ENCODE results near the gene FCGBP.
"Not testable (repeated sequence)": the region's sequence is repeated elsewhere in the genome, so short reads cannot be mapped to it uniquely, and the experiment has no call there.

Gene FCGBP

DNA sequence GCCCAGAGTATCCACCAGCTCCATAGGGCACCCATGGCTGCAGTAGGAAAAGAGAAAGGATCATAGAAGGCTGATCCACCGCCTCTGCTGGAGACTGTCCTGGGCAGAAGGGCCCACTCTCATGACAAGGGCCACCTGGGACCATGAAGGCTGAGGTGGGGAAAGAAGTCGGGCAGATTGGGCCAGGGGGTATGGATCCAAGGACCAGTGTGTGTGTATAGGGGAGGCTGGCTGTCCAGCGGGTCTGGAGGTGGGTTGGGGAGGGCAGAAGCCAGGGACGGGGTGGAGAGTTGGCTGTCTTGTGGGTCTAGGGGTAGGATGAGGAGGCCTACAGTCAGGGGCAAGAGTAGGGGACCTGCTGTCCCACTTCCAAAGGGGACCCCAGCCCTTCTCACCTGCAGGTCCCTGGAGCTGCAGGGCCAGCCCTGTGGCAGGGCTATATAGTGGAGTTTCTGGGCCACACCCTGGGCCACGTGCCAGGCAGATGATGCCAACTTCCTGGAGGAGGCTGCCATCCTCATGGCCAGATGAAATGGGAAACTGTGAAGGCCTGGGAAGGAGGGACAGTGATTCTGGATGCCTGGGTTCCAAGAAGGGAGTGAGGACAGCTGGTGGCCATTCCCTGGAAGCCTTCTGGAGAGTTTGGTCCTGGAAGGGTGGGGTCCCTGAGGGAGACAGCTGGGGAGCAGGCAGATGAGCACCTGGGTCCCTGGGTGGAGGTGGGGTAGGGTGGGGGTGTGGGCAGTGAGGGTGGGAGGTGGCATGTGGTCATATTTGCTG lies at the start of gene FCGBP:
TSS of gene FCGBP (minus strand) at position 51 of the 780 bp plus-strand sequence.
- DNase-seq: no peak

DNA sequence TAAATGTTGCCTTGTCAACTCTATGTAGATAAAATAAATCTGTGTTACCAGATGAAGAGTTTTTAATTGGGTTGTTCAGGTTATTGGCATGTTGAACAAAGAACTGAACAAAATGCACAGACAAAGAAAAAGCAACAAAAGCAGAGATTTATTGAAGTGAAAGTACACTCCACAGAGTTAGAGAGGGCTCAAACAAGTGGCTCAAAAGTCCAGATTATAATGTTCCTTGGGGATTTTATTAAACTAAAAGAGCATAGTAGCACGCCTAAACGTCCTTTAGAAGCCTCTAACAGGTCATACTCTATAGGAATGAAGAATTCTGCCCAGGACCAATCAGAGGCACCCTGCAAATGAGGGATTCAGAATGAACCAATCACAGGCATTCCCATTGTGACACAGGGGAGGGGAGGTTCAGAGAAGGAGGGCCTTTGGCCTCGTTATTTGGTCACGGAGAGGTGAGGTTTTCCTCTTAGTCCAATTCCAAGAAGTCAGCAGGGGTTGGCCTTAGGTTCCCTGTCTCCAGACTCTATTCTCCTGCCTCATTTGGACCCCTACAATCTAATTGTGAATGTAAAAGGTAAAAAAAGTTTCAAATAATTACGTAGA lies 49.4 kb upstream of the FCGBP start:
- DNase-seq: no peak

- no peak for DNase-seq
Measured at GRCh38 chr19:39982883-39983282, 48.4 kb upstream of the FCGBP start.

- DNase-seq: no peak
Measured at GRCh38 chr19:39974377-39975155, 40.1 kb upstream of the FCGBP start.

- DNase-seq: no peak
Measured at GRCh38 chr19:39971380-39972035, 37.1 kb upstream of the FCGBP start.

- DNase-seq: peak; percentile 98
Measured at GRCh38 chr19:39970675-39971379, 36.4 kb upstream of the FCGBP start, which contains the start of gene PSMC4. TSS of gene PSMC4 (plus strand) at chr19:39971165. CDS start at chr19:39971203, 38 bp downstream.

- no peak for DNase-seq
Measured at GRCh38 chr19:39970425-39970674, 35.9 kb upstream of the FCGBP start.

DNA sequence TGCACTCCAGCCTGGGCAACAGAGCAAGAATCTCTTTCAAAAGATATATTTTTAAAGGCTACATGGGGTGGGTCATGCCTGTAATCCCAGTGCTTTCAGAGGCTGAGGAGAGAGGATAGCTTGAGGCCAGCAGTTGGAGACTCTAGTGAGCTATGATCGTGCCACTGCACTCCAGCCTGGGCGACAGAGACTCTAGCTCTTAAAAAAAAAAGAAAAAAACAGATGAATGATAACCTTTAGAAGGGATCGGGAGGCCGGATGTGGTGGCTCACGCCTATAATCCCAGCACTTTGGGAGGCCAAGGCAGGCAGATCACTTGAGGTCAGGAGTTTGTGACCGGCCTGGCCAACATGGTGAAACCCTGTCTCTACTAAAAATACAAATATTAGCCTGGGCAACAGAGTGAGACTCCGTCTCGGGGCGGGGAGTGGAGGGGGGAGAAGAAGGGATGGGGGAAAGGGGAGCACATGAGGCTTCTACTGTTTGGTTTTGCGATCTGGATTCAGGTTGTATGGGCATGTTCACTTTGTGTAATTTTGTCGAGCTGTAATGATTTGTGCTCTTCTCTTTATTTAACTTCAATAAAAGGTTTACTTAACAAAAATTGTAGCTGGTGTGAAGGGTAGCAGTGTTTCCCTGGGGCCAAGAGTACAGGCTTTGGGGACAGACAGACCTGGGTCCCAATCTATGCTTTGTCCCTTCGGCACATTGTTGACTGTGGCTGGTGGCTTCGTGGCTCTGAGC lies 35.4 kb upstream of the FCGBP start:
- DNase-seq: no peak

- no peak for DNase-seq
Measured at GRCh38 chr19:39969266-39969665, 34.8 kb upstream of the FCGBP start.

DNA sequence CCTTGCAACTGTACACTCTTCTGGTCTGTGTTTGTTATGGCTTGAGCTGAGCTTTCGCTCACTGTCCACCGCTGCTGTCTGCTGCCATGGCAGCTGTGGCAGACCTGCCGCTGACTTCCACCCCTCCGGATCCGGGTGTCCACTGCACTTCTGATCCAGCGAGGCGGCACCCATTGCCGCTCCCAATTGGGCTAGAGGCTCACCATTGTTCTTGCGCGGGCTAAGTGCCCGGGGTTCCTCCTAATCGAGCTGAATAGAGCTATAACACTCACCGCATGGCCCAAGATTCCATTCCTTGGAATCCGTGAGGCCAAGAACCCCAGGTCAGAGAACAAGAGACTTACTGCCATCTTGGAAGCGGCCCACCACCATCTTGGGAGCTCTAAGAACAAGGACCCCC lies 34.4 kb upstream of the FCGBP start:
- no peak for DNase-seq

GRCh38 chr19:39967561-39967960 lies 33.1 kb upstream of the FCGBP start:
- no peak for DNase-seq

DNA sequence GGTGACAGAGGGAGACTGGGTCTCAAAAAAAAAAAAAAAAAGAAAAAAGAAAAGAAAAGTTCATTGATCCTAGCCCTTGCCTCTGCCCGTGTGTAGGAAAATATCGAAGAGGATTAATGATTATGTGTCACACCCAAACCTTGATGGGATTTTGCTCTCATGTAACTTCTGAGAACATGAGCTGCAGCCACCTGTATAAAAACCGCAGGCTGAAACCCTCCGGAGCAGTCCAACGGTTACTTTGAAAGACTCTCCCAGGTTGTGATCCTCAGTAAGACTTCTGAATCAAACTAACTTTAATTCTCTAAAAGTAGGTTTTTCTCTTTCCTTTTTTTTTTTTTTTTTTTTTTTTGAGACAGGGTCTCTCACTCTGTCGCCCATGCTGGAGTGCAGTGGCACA lies 32.2 kb upstream of the FCGBP start:
- DNase-seq: no peak

- DNase-seq: no peak
Measured at GRCh38 chr19:39963898-39964297, 29.5 kb upstream of the FCGBP start.

GRCh38 chr19:39959407-39959806 lies 25.0 kb upstream of the FCGBP start:
- not testable (repeated sequence) for DNase-seq

DNA sequence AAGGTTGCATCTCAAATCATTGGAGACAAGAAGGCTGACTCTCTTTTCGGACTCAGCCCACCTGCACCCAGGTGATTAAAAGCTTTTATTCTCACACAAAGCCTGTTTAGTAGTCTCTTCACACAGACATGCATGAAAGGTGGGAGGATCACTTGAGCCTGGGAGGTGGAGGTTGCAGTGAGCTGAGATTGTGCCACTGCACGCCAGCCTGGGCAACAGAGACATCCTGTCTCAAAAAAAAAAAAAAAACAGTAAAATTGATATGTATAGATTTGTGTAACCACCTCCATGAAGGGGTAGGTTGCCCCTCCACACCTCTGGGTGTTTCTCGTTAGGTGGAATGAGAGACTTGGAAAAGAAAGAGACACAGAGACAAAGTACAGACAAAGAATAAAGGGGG lies 24.5 kb upstream of the FCGBP start:
- not testable (repeated sequence) for DNase-seq

DNA sequence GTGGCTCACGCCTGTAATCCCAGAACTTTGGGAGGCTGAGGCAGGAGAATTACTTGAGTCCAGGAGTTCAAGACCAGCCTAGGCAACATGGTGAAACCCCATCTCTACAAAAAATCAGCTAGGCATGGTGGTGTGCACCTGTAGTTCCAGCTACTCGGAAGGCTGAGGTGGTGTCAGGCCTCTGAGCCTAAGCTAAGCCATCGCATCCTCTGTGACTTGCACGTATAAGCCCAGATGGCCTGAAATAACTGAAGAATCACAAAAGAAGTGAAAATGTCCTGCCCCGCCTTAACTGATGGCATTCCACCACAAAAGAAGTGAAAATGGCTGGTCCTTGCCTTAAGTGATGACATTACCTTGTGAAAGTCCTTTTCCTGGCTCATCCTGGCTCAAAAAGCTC lies 23.5 kb upstream of the FCGBP start:
- not testable (repeated sequence) for DNase-seq

GRCh38 chr19:39953915-39954314 lies 19.5 kb upstream of the FCGBP start:
- no peak for DNase-seq

DNA sequence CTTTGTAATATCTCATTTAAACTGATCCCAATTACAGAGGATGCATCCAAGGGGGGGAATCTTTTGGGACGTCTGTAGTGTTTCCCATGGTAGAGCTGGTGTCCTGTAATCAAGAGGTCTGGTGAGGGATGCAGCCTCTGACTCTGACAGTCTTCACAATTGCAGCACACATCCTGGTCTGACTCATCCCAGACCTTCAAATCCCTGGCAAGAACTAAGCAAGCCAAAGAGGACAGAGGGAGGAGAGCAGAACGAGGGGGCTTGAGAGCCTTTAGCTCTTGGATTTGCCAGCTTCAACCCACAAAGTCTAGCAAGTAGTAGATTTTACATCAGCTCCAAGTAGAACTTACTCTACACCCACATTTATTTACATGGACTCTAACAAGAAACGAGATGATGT lies 17.3 kb upstream of the FCGBP start:
- DNase-seq: peak; percentile 20

- no peak for DNase-seq
Measured at GRCh38 chr19:39951065-39951650, 16.7 kb upstream of the FCGBP start.

DNA sequence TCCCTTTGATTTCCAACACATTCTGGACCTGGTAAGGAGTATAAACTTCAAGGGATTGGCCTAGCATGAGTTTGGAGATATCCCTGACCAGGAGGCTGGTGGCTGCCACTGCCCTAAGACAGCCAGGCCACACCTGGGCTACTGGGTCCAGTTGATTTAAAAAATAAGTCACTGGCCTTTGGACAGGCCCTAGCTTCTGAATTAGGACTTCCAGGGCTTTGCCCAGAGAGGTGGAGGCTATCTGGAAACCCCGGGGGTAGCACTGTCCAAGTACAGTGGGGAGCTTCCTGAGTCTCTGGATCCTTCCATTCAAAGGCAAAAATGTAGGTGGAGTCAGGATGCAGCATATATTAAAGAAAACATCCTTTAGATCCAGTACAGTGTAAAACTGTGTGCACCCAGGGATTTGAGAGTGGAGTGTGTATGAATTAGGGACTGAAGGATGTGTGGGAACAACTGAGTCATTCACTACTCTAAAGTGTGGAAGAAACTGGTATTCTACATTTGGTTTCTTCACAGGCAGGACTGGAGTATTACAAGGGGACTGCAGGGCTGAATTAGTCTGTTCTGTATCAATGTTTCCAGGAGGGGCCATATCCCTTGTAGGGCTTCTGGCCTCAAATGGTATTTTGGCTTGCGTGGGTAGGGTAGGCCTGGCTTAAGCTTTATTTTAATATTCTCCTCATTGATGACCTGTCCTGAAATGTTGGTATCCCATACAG lies 14.8 kb upstream of the FCGBP start:
- DNase-seq: no peak

GRCh38 chr19:39946532-39946931 lies 12.1 kb upstream of the FCGBP start:
- no peak for DNase-seq
